Stimulated activated memory B cell treated with anti-CD40 and anti-IgM and Interleukin-4, amounts not matched to agents 10 μg/mL and 1 μg/mL and 100 μg/mL, for 72 hours (primary cell): Measurements from ENCODE around the gene EZR.

Experiments used
- ATAC-seq: fragments of 150-1000 bp; cut with Tn5 transposase; 2 replicates; pipeline ENCODE4 v1.10.0; 2021
- H3K27ac Mint-ChIP-seq: one replicate; pipeline ENCODE4 v1.8.0; 2022; ENCODE audit warnings: mild to moderate bottlenecking, mixed read lengths
- H3K27me3 Mint-ChIP-seq: one replicate; pipeline ENCODE4 v1.8.0; 2022; ENCODE audit warnings: mixed read lengths
- H3K36me3 Mint-ChIP-seq: one replicate; pipeline ENCODE4 v1.8.0; 2022; ENCODE audit warnings: mixed read lengths
- H3K4me1 Mint-ChIP-seq: one replicate; pipeline ENCODE4 v1.8.0; 2022; ENCODE audit warnings: mixed read lengths
- H3K4me3 Mint-ChIP-seq: one replicate; pipeline ENCODE4 v1.8.0; 2022; ENCODE audit warnings: mild to moderate bottlenecking, moderate library complexity, mixed read lengths
- H3K9me3 Mint-ChIP-seq: one replicate; pipeline ENCODE4 v1.8.0; 2022; ENCODE audit warnings: mixed read lengths

The EZR gene

DNA sequence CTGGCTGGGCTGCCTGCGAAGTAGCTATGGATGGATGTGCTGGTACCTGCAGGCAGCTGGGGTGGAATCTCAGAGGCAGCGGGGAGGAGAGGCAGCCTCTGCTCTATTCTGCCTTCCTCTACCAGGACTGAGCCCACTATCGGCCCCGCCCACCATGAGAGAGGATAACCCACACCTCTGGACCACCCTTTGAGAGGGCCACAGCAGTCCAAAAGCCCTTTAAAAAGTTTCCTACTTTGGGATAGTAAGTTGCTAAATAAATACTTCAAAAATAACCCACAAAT is 36.1 kb downstream of the EZR start:
- H3K9me3 Mint-ChIP-seq: no peaks in the 10 kb centered on the region
- peaks cover 85% of the 10 kb centered on the region for H3K36me3 Mint-ChIP-seq
- H3K27me3 Mint-ChIP-seq: no peaks in the 10 kb centered on the region
- H3K27ac Mint-ChIP-seq: no peak overlapping the region
- H3K4me1 Mint-ChIP-seq: peaks cover 27% of the 10 kb centered on the region
- no peak overlapping the region for H3K4me3 Mint-ChIP-seq
- no peak for ATAC-seq

DNA sequence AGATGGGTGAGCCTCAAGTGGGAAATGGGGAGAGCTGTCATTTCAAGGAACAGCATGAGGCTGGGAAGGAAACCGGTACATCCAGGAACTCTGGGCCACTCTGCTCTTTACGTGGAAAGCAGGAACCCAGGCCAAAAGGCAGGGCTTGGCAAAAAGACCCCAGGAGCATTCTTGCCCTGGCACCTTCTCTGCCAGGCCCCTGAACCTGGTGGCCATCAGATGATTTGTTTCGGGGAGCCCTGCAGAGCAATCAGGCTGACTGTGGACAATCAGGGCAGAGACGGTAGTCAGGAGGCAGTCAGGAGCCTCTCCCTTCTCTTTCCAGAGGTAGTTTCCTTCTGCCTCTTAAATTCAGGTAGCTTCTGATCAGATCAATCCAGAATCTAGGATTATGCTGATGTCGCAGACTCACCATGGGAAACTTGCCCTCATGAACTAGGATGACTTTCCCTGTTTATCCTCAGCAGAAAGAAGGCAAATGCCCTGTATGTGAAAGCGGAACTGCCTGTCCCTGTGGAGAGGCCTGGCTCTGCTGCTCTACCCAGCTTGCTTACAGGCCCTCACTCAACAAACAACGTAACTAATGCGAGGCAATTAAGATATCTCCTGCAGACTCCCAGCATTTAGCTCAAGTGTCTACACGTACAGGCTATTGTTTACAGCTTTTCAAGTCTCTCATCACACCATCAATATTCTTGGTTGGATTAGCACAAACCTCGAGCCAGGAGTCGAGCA is 36.6 kb downstream of the EZR start:
- ATAC-seq: no peak
- Mint-ChIP-seq H3K36me3 (peaks cover 87% of the 10 kb centered on the region), H3K9me3 (no peaks in the 10 kb centered on the region), H3K27me3 (no peaks in the 10 kb centered on the region), H3K27ac (no peak overlapping the region), H3K4me3 (no peak overlapping the region), H3K4me1 (peaks cover 29% of the 10 kb centered on the region)

DNA sequence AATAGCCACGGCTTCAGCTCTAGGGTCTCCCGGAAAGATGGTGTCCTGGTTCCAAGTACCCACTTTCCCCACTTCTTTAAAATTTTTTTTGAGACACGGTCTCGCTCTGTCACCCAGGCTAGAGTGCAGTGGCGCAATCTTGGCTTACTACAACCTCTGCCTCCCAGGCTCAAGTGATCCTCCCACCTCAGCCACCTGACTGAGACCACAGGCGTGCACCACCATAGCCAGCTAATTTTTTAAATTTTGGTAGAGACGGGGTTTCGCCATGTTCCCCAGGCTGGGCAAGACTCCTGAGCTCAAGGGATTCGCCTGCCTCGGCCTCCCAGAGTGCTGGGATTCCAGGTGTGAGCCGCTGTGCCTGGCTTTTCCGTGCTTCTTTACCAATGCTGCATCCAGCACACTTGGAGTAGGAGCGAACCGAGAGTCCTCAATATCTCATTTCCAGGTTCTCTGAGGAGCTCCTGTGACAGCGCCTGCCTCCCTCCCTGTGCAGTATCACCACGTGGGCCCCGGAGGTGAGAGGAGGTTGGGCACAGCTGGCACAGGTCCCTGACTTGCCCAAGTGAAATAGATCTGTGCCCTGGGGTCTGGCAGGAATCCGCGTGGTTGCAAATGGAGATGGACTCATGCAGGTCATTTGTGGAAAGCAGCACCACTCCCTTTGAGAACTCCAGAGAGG is 37.3 kb downstream of the EZR start:
- ATAC-seq: no peak
- Mint-ChIP-seq H3K9me3 (no peaks in the 10 kb centered on the region), H3K27ac (no peak overlapping the region), H3K36me3 (peaks cover 89% of the 10 kb centered on the region), H3K27me3 (no peaks in the 10 kb centered on the region), H3K4me1 (peaks cover 33% of the 10 kb centered on the region), H3K4me3 (no peak overlapping the region)

DNA sequence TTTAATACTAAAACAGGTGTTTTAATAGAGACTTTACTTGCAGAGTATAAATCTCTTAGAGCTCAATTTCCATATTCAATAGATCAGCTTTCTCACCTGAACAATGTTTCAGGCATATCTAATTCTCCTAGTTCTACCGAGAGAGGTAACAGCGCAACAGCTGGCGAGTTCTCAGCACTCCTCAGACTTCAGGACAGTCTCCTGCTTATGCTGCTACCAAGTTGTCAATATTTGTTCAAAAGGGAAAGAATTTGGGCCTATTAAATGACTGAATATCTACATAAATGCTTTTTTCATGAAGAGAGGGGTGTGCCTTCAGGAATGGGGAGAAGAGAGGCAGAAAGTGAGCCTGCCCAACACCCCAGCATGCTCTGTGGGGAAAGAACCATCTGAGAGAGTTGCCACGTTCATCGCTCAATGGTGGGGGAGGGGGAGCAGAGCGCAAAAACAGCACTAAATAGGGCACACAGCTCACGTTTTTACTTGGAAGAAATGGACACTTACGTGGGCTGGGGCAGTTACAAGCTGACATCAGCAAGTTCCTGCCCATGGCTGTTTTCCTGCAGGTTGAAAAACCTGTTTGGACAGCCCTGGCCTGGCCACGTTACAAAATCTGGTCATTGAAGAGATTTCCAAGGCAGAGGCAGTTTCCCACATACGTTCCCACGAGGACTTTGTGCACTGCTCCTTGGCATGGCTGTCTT is 38.0 kb downstream of the EZR start:
- no peak for ATAC-seq
- Mint-ChIP-seq H3K4me3 (no peak overlapping the region), H3K36me3 (peaks cover 87% of the 10 kb centered on the region)

DNA sequence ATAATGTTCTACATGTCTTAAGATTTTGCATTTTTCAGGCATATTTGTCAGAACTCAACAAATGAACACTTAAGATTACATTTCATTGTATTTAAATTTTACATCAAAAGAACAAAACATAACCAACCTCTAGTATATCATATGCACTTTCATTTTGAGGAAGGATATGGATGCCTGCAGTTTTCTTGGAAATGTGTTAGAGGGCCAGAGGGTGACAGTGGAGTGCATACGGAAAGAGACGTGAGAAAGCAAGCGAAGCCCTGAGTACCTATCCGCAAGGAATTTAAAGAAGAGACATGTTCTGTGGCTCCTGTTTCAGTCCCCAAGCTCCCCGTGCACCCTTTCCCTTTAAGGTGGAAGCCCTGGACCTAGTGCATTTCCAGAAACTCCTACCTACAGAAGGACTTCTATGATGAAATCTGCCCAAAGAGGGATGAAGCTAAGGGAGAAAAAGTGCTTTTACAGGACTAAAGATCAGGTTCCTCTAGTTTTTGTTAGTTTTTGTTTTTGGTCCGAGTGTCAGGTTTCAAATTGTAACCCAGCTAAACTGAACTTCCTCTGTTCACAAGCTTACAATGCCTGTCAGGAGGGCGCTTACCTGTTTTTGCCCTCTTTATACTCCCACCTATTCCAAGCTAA is 38.8 kb downstream of the EZR start:
- Mint-ChIP-seq H3K9me3 (no peaks in the 10 kb centered on the region), H3K27me3 (no peaks in the 10 kb centered on the region), H3K27ac (no peak overlapping the region), H3K36me3 (peaks cover 83% of the 10 kb centered on the region), H3K4me1 (peaks cover 35% of the 10 kb centered on the region), H3K4me3 (no peak overlapping the region)
- ATAC-seq: no peak

More for the DNA sequence above, 38.0 kb downstream of the EZR start:
- no peaks in the 10 kb centered on the region for H3K9me3 Mint-ChIP-seq
- H3K27ac Mint-ChIP-seq: no peak overlapping the region
- no peaks in the 10 kb centered on the region for H3K27me3 Mint-ChIP-seq
- peaks cover 35% of the 10 kb centered on the region for H3K4me1 Mint-ChIP-seq

- Mint-ChIP-seq H3K4me1 (peaks cover 35% of the 10 kb centered on the region), H3K27ac (peak overlapping the region; percentile 3)
- no peak for ATAC-seq
Observed at GRCh38 chr6:158778005-158778527, 41.1 kb downstream of the EZR start.

GRCh38 chr6:158777510-158777909 is 41.7 kb downstream of the EZR start:
- ATAC-seq: no peak
- Mint-ChIP-seq H3K4me1 (peaks cover 35% of the 10 kb centered on the region), H3K36me3 (peaks cover 75% of the 10 kb centered on the region)

More at GRCh38 chr6:158778005-158778527, 41.1 kb downstream of the EZR start:
- Mint-ChIP-seq H3K36me3 (peaks cover 75% of the 10 kb centered on the region), H3K9me3 (no peaks in the 10 kb centered on the region), H3K4me3 (no peak overlapping the region), H3K27me3 (no peaks in the 10 kb centered on the region)

GRCh38 chr6:158776737-158777136 is 42.4 kb downstream of the EZR start:
- H3K27ac Mint-ChIP-seq: peak overlapping the region; percentile 3
- peaks cover 30% of the 10 kb centered on the region for H3K4me1 Mint-ChIP-seq
- ATAC-seq: no peak
- H3K36me3 Mint-ChIP-seq: peaks cover 75% of the 10 kb centered on the region
- H3K4me3 Mint-ChIP-seq: no peak overlapping the region
- H3K27me3 Mint-ChIP-seq: no peaks in the 10 kb centered on the region
- H3K9me3 Mint-ChIP-seq: no peaks in the 10 kb centered on the region

More at GRCh38 chr6:158777510-158777909, 41.7 kb downstream of the EZR start:
- Mint-ChIP-seq H3K9me3 (no peaks in the 10 kb centered on the region), H3K4me3 (no peak overlapping the region), H3K27ac (peak overlapping the region; percentile 3), H3K27me3 (no peaks in the 10 kb centered on the region)

GRCh38 chr6:158775832-158776231 is 43.3 kb downstream of the EZR start:
- H3K36me3 Mint-ChIP-seq: peaks cover 75% of the 10 kb centered on the region
- H3K4me1 Mint-ChIP-seq: peaks cover 30% of the 10 kb centered on the region
- no peak for ATAC-seq

DNA sequence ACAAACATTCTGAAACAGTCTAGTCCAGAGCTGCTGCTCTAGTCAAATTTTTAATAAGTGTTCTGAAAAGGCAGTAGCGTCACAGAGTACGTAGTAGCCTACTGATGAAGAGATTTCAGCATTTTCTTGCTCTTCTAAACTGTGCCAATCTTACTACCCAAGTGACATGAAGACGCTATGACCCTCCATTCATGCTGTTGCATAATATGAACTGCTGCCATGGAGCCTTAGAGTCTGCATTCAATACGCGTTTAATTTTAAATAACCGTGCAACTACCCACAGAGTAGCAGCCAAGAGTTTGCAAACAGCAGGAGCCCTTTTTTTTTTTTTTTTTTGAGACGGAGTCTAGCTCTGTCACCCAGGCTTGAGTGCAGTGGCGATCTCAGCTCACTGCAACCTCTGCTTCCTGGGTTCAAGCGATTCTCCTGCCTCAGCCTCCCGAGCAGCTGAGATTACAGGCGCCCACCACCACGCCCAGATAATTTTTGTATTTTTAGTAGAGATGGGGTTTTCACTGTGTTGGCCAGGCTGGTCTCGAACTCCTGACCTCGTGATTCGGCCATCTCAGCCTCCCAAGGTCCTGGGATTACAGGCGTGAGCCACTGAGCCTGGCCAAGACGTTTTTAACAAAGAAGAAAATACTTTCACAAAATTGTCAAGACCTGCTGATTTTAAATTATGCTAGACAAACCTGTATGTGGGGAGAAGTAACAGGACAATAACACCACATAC is 44.3 kb downstream of the EZR start:
- Mint-ChIP-seq H3K27me3 (no peaks in the 10 kb centered on the region), H3K4me3 (no peak overlapping the region), H3K27ac (no peak overlapping the region), H3K36me3 (peaks cover 76% of the 10 kb centered on the region), H3K4me1 (peaks cover 32% of the 10 kb centered on the region), H3K9me3 (no peaks in the 10 kb centered on the region)
- ATAC-seq: no peak

More at GRCh38 chr6:158775832-158776231, 43.3 kb downstream of the EZR start:
- no peaks in the 10 kb centered on the region for H3K27me3 Mint-ChIP-seq
- H3K9me3 Mint-ChIP-seq: no peaks in the 10 kb centered on the region
- no peak overlapping the region for H3K27ac Mint-ChIP-seq
- no peak overlapping the region for H3K4me3 Mint-ChIP-seq

GRCh38 chr6:158773581-158774449 is 45.4 kb downstream of the EZR start:
- no peak for ATAC-seq
- no peaks in the 10 kb centered on the region for H3K9me3 Mint-ChIP-seq
- peaks cover 79% of the 10 kb centered on the region for H3K36me3 Mint-ChIP-seq
- no peaks in the 10 kb centered on the region for H3K27me3 Mint-ChIP-seq
- no peak overlapping the region for H3K4me3 Mint-ChIP-seq
- H3K27ac Mint-ChIP-seq: peak overlapping the region; percentile 45
- peaks cover 27% of the 10 kb centered on the region for H3K4me1 Mint-ChIP-seq

- H3K27me3 Mint-ChIP-seq: no peaks in the 10 kb centered on the region
- no peak overlapping the region for H3K4me3 Mint-ChIP-seq
- ATAC-seq: no peak
- peaks cover 79% of the 10 kb centered on the region for H3K36me3 Mint-ChIP-seq
- H3K9me3 Mint-ChIP-seq: no peaks in the 10 kb centered on the region
- peaks cover 23% of the 10 kb centered on the region for H3K4me1 Mint-ChIP-seq
- H3K27ac Mint-ChIP-seq: peak overlapping the region; percentile 45
Observed at GRCh38 chr6:158772851-158773371, 46.3 kb downstream of the EZR start.

DNA sequence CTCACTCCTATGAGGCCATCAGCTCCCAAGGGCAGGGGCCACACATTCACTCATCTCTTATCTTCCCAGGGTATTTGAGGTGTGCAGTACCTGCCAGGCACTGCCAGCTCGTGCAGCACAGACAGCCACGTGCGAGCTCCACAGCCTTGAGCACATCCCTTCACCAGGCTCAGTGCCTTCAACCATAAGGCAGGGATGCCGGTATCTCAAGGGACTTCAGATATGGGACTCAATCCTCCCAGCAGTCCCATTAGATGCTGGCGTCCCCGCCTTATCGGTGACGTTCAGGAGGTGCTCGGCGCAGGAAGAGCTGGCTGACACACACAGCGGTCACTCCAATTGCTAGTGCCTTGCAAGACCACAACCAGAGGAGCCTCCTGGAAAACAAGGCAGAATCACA is 47.0 kb downstream of the EZR start:
- no peak overlapping the region for H3K4me3 Mint-ChIP-seq
- H3K9me3 Mint-ChIP-seq: no peaks in the 10 kb centered on the region
- ATAC-seq: no peak
- H3K36me3 Mint-ChIP-seq: peaks cover 79% of the 10 kb centered on the region
- H3K27ac Mint-ChIP-seq: peak overlapping the region; percentile 48
- peaks cover 21% of the 10 kb centered on the region for H3K4me1 Mint-ChIP-seq
- no peaks in the 10 kb centered on the region for H3K27me3 Mint-ChIP-seq
